ENCODE results near the gene TBL1XR1. TPM values are rescaled to one million over a fixed set of nuclear protein-coding genes. Genes with fewer than 3 reads are reported as not detected.

Gene TBL1XR1
- total and polyA plus RNA-seq, 2 donors (not counting 3 experiments of a cell fraction or from before 2014, with no cell fraction given) = 26.9 to 146 TPM

- FAIRE-seq (no peak), DNase-seq (ENCODE audit: low read depth, low spot score) (no peak)
- dilution Hi-C loops (cut with MboI; ENCODE audit: extremely low pct_ligation_motif_present, low sequenced_read_pairs) (no loop called here), intact Hi-C loops (cut with micrococcal nuclease) (no loop called here)
- TF ChIP-seq FOS (IDR thresholded peaks at IDR 0.05; ENCODE audit: borderline replicate concordance, insufficient read depth, low read length) = no peak
- no peak for TF ChIP-seq CTCF (IDR thresholded peaks at IDR 0.05; ENCODE audit: extremely low read depth in 1 of 2, insufficient read depth in 1 of 2, low read depth in 1 of 2, low read length in 2 of 2)
- TF ChIP-seq EZH2 (IDR thresholded peaks at IDR 0.05; ENCODE audit: borderline replicate concordance, low read depth, low read length, severe bottlenecking) = no peak
- TF ChIP-seq POLR2AphosphoS5 (IDR thresholded peaks at IDR 0.05; ENCODE audit: insufficient read depth, low read depth, low read length) = no peak
- no peak for TF ChIP-seq MAX (IDR thresholded peaks at IDR 0.05; ENCODE audit: insufficient read depth, insufficient read length)
- no peak for TF ChIP-seq JUN (IDR thresholded peaks at IDR 0.05; ENCODE audit: borderline replicate concordance, insufficient read depth, insufficient read length, low read depth)
- TF ChIP-seq MYC (IDR thresholded peaks at IDR 0.05; ENCODE audit: low read depth, low read length) = no peak
- TF ChIP-seq POLR2A (IDR thresholded peaks at IDR 0.05; ENCODE audit: low read depth, low read length) = no peak
- TF ChIP-seq GATA2 (IDR thresholded peaks at IDR 0.05; ENCODE audit: insufficient read depth, insufficient read length, low read depth, low read length) = no peak
- H3K9me1 ChIP-seq (replicated peaks; ENCODE audit: control insufficient read depth, extremely low read depth, insufficient read depth, low read length) = no peaks in the 10 kb centered on the region
- no peak overlapping the region for H3K4me3 ChIP-seq (replicated peaks in 1 of 3; ENCODE audit: insufficient read depth in 1 of 3, low read depth in 1 of 3, low read length in 3 of 3)
- H3K27me3 ChIP-seq (ENCODE audit: control insufficient read depth in 2 of 2, insufficient read depth in 2 of 2, low read length in 2 of 2) = no peaks in the 10 kb centered on the region
- POLR2A ChIA-PET = interaction anchor here (0.7 kb wide), 1 partner anchor 1211 kb away, joined by 6 read pairs; no protein-coding TSS in a partner anchor
- H3K36me3 ChIP-seq (ENCODE audit: control insufficient read depth in 2 of 2, extremely low read depth in 1 of 2, insufficient read depth in 2 of 2, low read length in 2 of 2) = peaks cover 0 to 2% of the 10 kb centered on the region in 2 experiments
- no peak overlapping the region for H2AFZ ChIP-seq (ENCODE audit: low read depth, low read length)
- no peak overlapping the region for H3K27ac ChIP-seq (ENCODE audit: insufficient read depth, low read depth, low read length)
- peaks cover 4% of the 10 kb centered on the region for H4K20me1 ChIP-seq (replicated peaks; ENCODE audit: control insufficient read depth, extremely low read depth, insufficient read depth, low read length)
- no peaks in the 10 kb centered on the region for H3K4me1 ChIP-seq (ENCODE audit: control insufficient read depth, extremely low read depth, insufficient read depth, low read length)
- CTCF ChIA-PET = interaction anchor here (1.0 to 1.2 kb wide), 2 partner anchors 9 to 100 kb away, joined by 3 read pairs; no protein-coding TSS in a partner anchor
- peaks cover 97% of the 10 kb centered on the region for H3K79me2 ChIP-seq (ENCODE audit: control insufficient read depth, insufficient read depth, low read length)
- no peak overlapping the region for H3K9ac ChIP-seq (replicated peaks; ENCODE audit: extremely low read depth, insufficient read depth, low read length)
- H3K4me2 ChIP-seq (ENCODE audit: insufficient read depth, low read length) = no peak overlapping the region
- no peaks in the 10 kb centered on the region for H3K9me3 ChIP-seq (replicated peaks; ENCODE audit: control insufficient read depth, insufficient read depth, low read length)
- BruUV-seq (replicated peaks) = no TSS peak
Observed at GRCh38 chr3:177174607-177175170, 22.6 kb downstream of the TBL1XR1 start.

Data from endothelial cell of umbilical vein (primary cell).